SKM-1 (cell line): ENCODE measurements around the gene ZC3H8.

Source experiments
- DNase-seq: peaks from one replicate; lab custom pipeline; 2025; ENCODE audit not compliant: unreplicated experiment; lab: John Stamatoyannopoulos, UW

ZC3H8 gene

GRCh38 chr2:112165296-112165695 is 89.5 kb downstream of the ZC3H8 start:
- no peak for DNase-seq

GRCh38 chr2:112164876-112165275 is 90.0 kb downstream of the ZC3H8 start:
- no peak for DNase-seq

GRCh38 chr2:112163541-112163981 is 91.3 kb downstream of the ZC3H8 start:
- no peak for DNase-seq

- DNase-seq = no peak
Measured at GRCh38 chr2:112162956-112163355, 91.9 kb downstream of the ZC3H8 start.

GRCh38 chr2:112162341-112162740 is 92.5 kb downstream of the ZC3H8 start:
- DNase-seq = no peak
